AG10803 (cell line): Measurements from ENCODE around the gene F2R.
"Not testable (repeated sequence)": the region's sequence is repeated elsewhere in the genome, so short reads cannot be mapped to it uniquely, and the experiment has no call there.

ENCODE experiments used
- DNase-seq: peaks from one replicate; pipeline ENCODE4 v3.0.0; 2010; ENCODE audit warnings: low read depth
- H3K4me3 ChIP-seq: 2 replicates; pipeline ENCODE4 v1.5.1; 2011; ENCODE audit warnings: mild to moderate bottlenecking, low read length, control low read depth
- TF ChIP-seq, protein P1 (sequence below): conservative IDR thresholded peaks from 2 replicates; pipeline ENCODE4 v1.5.1; 2011; ENCODE audit warnings: mild to moderate bottlenecking, low read length, control low read depth, inconsistent platforms

Gene F2R

DNA sequence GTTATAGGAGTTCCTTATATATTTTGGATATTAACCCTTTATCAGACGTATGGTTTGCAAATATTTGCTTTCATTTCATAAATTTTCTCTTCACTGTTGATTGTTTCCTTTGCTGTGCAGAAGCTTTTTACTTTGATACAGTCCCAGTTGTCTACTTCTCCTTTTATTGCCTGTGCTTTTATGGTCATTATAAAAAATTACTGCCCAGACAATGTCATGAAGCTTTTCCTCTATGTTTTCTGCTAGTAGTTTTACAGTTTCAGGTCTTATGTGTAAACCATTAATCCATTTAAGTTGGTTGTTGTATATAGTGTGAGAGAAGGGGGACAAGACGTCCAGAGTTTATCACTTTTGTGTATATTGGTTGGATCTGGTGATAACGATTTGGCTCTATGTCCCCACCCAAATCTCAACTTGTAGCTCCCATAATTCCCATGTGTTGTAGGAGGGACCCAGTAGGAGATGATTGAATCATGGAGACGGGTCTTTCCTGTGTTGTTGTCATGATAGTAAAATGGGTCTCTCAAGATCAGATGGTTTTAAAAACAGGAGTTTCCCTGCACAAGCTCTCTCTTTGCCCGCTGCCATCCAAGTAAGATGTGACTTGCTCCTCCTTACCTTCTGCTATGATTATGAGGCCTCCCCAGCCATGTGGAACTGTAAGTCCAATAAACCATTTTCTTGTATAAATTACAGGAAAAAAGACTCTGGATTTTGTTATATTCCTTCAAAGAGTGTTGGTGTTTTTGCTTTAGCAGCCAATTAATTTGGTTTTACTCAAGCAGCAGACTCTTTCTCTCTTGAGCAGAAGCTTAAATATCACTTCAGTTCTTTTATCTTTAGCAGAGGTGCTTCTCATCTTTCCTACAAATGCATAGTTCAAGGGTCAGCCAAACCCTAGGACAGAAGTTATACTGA lies 13.7 kb downstream of the F2R start:
- TF ChIP-seq, protein P1, sequence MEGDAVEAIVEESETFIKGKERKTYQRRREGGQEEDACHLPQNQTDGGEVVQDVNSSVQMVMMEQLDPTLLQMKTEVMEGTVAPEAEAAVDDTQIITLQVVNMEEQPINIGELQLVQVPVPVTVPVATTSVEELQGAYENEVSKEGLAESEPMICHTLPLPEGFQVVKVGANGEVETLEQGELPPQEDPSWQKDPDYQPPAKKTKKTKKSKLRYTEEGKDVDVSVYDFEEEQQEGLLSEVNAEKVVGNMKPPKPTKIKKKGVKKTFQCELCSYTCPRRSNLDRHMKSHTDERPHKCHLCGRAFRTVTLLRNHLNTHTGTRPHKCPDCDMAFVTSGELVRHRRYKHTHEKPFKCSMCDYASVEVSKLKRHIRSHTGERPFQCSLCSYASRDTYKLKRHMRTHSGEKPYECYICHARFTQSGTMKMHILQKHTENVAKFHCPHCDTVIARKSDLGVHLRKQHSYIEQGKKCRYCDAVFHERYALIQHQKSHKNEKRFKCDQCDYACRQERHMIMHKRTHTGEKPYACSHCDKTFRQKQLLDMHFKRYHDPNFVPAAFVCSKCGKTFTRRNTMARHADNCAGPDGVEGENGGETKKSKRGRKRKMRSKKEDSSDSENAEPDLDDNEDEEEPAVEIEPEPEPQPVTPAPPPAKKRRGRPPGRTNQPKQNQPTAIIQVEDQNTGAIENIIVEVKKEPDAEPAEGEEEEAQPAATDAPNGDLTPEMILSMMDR, result no peak
- DNase-seq, result no peak

DNA sequence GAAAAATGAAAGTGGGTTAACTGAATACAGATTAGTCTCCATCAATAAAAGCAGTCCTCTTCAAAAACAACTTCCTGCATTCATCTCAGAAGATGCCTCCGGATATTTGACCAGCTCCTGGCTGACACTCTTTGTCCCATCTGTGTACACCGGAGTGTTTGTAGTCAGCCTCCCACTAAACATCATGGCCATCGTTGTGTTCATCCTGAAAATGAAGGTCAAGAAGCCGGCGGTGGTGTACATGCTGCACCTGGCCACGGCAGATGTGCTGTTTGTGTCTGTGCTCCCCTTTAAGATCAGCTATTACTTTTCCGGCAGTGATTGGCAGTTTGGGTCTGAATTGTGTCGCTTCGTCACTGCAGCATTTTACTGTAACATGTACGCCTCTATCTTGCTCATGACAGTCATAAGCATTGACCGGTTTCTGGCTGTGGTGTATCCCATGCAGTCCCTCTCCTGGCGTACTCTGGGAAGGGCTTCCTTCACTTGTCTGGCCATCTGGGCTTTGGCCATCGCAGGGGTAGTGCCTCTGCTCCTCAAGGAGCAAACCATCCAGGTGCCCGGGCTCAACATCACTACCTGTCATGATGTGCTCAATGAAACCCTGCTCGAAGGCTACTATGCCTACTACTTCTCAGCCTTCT lies 16.6 kb downstream of the F2R start:
- H3K4me3 ChIP-seq, result no peak overlapping the region
- no peak for DNase-seq
- TF ChIP-seq, protein P1, result no peak

More for the DNA sequence above, 13.7 kb downstream of the F2R start:
- no peak overlapping the region for H3K4me3 ChIP-seq

DNA sequence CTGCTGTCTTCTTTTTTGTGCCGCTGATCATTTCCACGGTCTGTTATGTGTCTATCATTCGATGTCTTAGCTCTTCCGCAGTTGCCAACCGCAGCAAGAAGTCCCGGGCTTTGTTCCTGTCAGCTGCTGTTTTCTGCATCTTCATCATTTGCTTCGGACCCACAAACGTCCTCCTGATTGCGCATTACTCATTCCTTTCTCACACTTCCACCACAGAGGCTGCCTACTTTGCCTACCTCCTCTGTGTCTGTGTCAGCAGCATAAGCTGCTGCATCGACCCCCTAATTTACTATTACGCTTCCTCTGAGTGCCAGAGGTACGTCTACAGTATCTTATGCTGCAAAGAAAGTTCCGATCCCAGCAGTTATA lies 17.1 kb downstream of the F2R start:
- TF ChIP-seq, protein P1, result no peak
- H3K4me3 ChIP-seq, result no peak overlapping the region
- no peak for DNase-seq

DNA sequence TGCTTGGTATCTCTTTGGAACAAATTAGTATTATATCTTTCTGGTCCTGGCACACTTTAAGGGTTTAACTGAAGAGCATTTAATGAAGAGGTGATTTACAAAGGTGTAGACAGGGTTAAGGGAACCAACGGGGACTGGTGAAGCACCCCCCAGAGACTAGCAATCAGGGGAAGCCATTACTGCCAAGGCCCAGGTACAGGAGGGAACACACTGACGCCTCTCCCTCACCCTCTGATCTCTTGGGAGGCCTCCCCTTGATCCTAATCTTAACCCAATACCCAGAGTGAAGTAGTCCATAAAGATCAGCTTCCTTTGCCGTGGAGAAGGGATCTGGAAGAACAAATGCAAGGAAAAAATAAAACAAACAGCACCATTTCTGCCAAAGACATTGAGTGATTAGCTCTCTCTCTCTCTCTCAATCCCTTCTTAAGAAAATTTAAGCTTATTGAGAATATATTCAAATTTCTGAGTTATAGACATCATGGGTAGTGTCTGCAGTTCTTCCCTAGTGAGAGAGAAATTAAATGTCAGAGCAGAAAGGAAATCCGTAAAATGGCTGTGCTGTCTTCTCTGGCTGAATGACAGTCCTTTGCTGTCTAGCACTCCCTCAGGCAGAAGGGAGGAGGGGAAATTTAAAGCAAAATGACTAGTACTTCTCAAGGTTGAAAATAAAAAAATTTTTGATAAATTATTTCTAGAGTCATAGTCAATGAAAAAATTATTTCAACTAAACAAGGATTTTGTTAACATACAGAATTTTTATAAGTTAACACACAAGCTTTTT lies 20.0 kb downstream of the F2R start:
- DNase-seq, result no peak
- TF ChIP-seq, protein P1, result no peak
- H3K4me3 ChIP-seq, result no peak overlapping the region

DNA sequence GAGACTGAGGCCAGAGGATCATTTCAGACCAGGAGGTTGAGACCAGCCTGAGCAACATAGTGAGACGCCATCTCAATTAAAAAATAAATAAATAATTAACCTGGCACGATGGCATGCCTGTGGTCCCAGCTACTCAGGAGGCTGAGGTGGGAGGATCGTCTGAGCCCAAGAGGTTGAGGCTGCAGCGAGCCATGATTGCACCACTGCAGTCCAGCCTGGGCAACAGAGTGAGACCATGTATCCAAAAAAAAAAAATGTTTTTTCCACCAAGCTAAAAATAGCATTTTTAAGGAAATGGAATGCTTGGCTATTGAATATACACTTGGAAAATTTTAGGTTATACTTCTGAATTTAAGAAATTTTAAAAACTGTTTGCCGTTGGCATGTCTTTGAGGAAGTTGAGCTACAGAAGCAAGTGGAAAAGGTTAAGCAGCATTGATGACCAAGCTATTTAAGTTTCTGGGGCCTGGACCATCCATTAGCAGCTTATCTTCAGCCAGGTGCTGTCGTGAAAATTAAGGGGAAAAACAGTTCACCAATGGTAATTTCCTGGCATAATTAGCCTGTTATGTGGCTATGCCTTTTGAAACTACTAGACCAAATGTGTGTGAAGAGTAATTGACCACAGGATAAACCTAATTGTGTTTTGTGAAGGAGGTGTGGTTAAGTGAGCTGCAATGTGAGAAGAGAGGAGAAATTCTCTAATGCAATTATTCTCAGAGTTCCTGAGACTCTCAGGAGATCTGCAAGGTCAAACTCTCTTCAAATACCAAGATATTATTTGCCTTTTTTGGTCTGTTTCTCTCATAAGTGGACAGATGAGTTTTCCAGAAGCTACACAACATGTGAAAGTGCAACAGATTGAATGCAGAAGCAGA lies 21.0 kb downstream of the F2R start:
- TF ChIP-seq, protein P1, result no peak
- no peak overlapping the region for H3K4me3 ChIP-seq
- no peak for DNase-seq

DNA sequence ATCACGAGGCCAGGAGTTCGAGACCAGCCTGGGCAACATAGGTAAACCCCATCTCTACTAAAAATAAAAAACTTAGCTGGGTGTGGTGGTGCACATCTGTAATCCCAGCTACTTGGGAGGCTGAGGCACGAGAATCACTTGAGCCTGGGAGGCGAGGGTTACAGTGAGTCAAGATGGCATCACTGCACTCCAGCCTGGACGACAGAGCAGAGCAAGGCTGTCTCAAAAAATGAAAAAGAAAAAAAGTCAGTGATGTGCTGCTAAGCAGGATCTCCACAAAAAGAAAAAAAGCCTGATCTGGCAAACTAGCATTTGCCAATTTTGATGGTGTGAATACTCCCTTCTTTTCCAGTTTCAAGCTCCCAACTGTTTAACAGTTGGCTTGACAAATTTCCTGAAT lies 21.9 kb downstream of the F2R start:
- H3K4me3 ChIP-seq, result no peak overlapping the region
- TF ChIP-seq, protein P1, result no peak
- DNase-seq, result no peak

DNA sequence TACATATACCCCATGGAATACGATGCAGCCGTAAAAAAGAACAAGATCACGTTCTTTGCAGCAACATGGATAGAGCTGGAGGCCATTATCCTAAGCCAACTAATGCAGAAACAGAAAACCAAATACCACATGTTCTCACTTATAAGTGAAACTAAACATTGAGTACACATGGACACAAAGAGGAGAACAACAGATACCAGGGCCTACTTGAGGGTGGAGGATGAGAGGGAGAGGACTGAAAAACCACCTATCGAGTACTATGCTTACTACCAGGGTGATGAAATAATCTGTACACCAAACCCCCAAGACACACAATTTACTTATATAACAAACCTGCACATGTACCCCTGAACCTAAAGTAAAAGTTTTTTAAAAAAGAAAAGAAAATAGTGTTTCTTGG lies 25.6 kb downstream of the F2R start:
- not testable (repeated sequence) for DNase-seq, H3K4me3 ChIP-seq
